K562 (cell line): ENCODE data around the gene HTR6. TPM values are rescaled to one million over a fixed set of nuclear protein-coding genes. Genes with fewer than 3 reads are reported as not detected.

Source experiments
- ATAC-seq: fragments of 200-7000 bp; cut with Tn5 transposase; 3 replicates; pipeline ENCODE4 v1.9.1; 2020; ENCODE audit warnings: moderate library complexity
- BruUV-seq: library from RNA; stranded (reverse); fragments of 400-500 nt; replicated peaks from 2 replicates; lab custom pipeline; 2021; lab: Mats Ljungman, UMichigan
- CTCF ChIA-PET: fragments of 300-600 bp; formaldehyde crosslinking; extraction: SDS; loops from one replicate; lab custom pipeline; 2021; ENCODE audit warnings: low intra/inter-chr PET ratio; lab: Yijun Ruan, JAX
- POLR2A ChIA-PET: fragments of 300-600, 350-650 bp; sonication (Branson Sonifier 250); formaldehyde crosslinking; extraction: SDS; loops from one replicate; lab custom pipeline; 2021; ENCODE audit warnings: antibody characterized with exemption, inconsistent platforms; lab: Yijun Ruan, JAX
- DNase-seq, 4 experiments: peaks; one replicate each; pipeline versions ENCODE4 v3.0.0 to v3.0.0-alpha.2; 2011 to 2018; ENCODE audit warnings: low spot score in 3 of 4, mixed read lengths in 3 of 4; ENCODE audit errors: extremely low read depth in 1 of 4
- FAIRE-seq: peaks from 2 replicates; lab custom pipeline; 2011; peaks lifted over from hg19 to GRCh38; lab: Jason Lieb, UNC
- H2AFZ ChIP-seq: 2 replicates; pipeline ENCODE4 v1.6.0; 2011; ENCODE audit warnings: low read depth, low read length, control low read depth, inconsistent platforms
- H3K27ac ChIP-seq: fragments of 200-600 bp; 3 replicates; pipeline ENCODE4 v1.8.0; 2011; ENCODE audit warnings: low read depth, mild to moderate bottlenecking, control low read depth, inconsistent platforms, low read length, moderate library complexity, mixed read lengths; ENCODE audit errors: extremely low read depth
- H3K27me3 ChIP-seq, 2 experiments: fragments of 300-600 bp in 1 of 2; 2 replicates in 1 of 2; 3 replicates in 1 of 2; pipeline versions ENCODE4 v1.6.0 to v1.8.0; 2011; ENCODE audit warnings: inconsistent platforms in 2 of 2, low read length in 2 of 2, mild to moderate bottlenecking in 1 of 2, mixed read lengths in 1 of 2, moderate library complexity in 1 of 2; ENCODE audit not compliant: control insufficient read depth in 2 of 2, insufficient read depth in 2 of 2
- H3K36me3 ChIP-seq: fragments of 300-600 bp; 3 replicates; pipeline ENCODE4 v1.8.0; 2011; ENCODE audit warnings: mild to moderate bottlenecking, low read length, inconsistent platforms; ENCODE audit not compliant: control insufficient read depth, insufficient read depth
- H3K4me1 ChIP-seq, 2 experiments: fragments of 200-600 bp in 1 of 2; replicated peaks in 1 of 2; 2 replicates in 1 of 2; 3 replicates in 1 of 2; pipeline versions ENCODE4 v1.5.1 to v1.8.0; 2011; ENCODE audit warnings: inconsistent platforms in 2 of 2, low read length in 2 of 2, mild to moderate bottlenecking in 1 of 2, mixed read lengths in 1 of 2, moderate library complexity in 1 of 2; ENCODE audit not compliant: control insufficient read depth in 2 of 2, insufficient read depth in 2 of 2
- H3K4me2 ChIP-seq: 2 replicates; pipeline ENCODE4 v1.6.1; 2011; ENCODE audit warnings: low read length, control low read depth, inconsistent platforms, mixed read lengths; ENCODE audit not compliant: insufficient read depth
- H3K4me3 ChIP-seq: fragments of 200-600 bp; sonication (generic), shearing (Covaris generic); 2 replicates; pipeline ENCODE4 v1.5.1; 2016; ENCODE audit warnings: control low read depth, inconsistent platforms
- H3K79me2 ChIP-seq: fragments of 200-600 bp; 3 replicates; pipeline ENCODE4 v1.8.0; 2011; ENCODE audit warnings: low read length, inconsistent platforms; ENCODE audit not compliant: control insufficient read depth, insufficient read depth
- H3K9ac ChIP-seq, 2 experiments: 2 replicates each; pipeline versions ENCODE4 v1.6.0 to v1.6.1; 2011; ENCODE audit warnings: low read depth in 2 of 2, low read length in 2 of 2, control low read depth in 1 of 2, inconsistent platforms in 1 of 2, mild to moderate bottlenecking in 1 of 2, mixed read lengths in 1 of 2; ENCODE audit not compliant: insufficient read depth in 1 of 2
- H3K9me1 ChIP-seq: one replicate; pipeline ENCODE4 v1.6.0; 2011; ENCODE audit warnings: inconsistent platforms, mild to moderate bottlenecking, low read length, moderate library complexity; ENCODE audit not compliant: control insufficient read depth, insufficient read depth
- H3K9me3 ChIP-seq: replicated peaks from 2 replicates; pipeline ENCODE4 v1.5.1; 2011; ENCODE audit warnings: low read depth, low read length, inconsistent platforms; ENCODE audit not compliant: control insufficient read depth, insufficient read depth
- H4K20me1 ChIP-seq: replicated peaks from 2 replicates; pipeline ENCODE4 v1.6.1; 2011; ENCODE audit warnings: low read length, inconsistent platforms, mixed read lengths; ENCODE audit not compliant: control insufficient read depth, insufficient read depth
- FOXA1 ChIP-seq: fragments of 450-650 bp; IDR thresholded peaks from 2 replicates; pipeline ENCODE4 v1.6.1; 2016; ENCODE audit warnings: mild to moderate bottlenecking, borderline replicate concordance
- JUN ChIP-seq, 2 experiments: sonication (generic) in 1 of 2; formaldehyde crosslinking in 1 of 2; IDR thresholded peaks; 2 replicates each; pipeline versions ENCODE4 v1.6.1 to v1.8.0; 2012 to 2022; ENCODE audit warnings: borderline replicate concordance in 2 of 2, mild to moderate bottlenecking in 2 of 2, improper control_type of control experiment in 1 of 2, low read depth in 1 of 2, low read length in 1 of 2, missing genetic modification reagents in 1 of 2
- PTTG1 ChIP-seq: fragments of 450-650 bp; IDR thresholded peaks from 2 replicates; pipeline ENCODE4 v1.6.1; 2016; ENCODE audit warnings: low read depth, mild to moderate bottlenecking, missing genetic modification characterization, missing compliant biosample characterization
- RBM25 ChIP-seq: fragments of 200-400 bp; formaldehyde crosslinking; IDR thresholded peaks from 2 replicates; pipeline ENCODE4 v1.6.1; 2018; ENCODE audit warnings: low read length, low read depth, moderate library complexity; ENCODE audit not compliant: severe bottlenecking
- RBM39 ChIP-seq: fragments of 200-400 bp; formaldehyde crosslinking; optimal IDR thresholded peaks from 2 replicates; pipeline ENCODE3; 2018; ENCODE audit warnings: low read depth, low read length
- SETDB1 ChIP-seq: IDR thresholded peaks from one replicate; pipeline ENCODE4 v1.6.1; 2012; ENCODE audit warnings: low read length, control low read depth, inconsistent platforms
- SLC30A9 ChIP-seq: fragments of 250-450 bp; sonication (Bioruptor Pico); IDR thresholded peaks from 2 replicates; pipeline ENCODE4 v1.8.0; 2022; ENCODE audit warnings: mild to moderate bottlenecking, moderate library complexity
- TBP ChIP-seq: optimal IDR thresholded peaks from 2 replicates; pipeline ENCODE3; 2011; ENCODE audit warnings: low read depth, low read length, improper control_type of control experiment
- WGBS: fragments of 100-300 bp; shearing (Covaris generic); methylation state at CpG from one replicate; pipeline ENCODE4 v1.1.6; 2016; ENCODE audit warnings: low coverage, mixed read lengths; ENCODE audit not compliant: insufficient coverage; ENCODE audit errors: missing lambda C conversion rate; 5-methylcytosine and 5-hydroxymethylcytosine counted together
- in situ Hi-C: fragments of 300-500 bp; cut with MboI; formaldehyde crosslinking; loops from 4 replicates; pipeline ENCODE4 v1.15.0; 2018; ENCODE audit warnings: inconsistent platforms, mixed read lengths
- intact Hi-C: fragments of 100-400 bp; cut with micrococcal nuclease; formaldehyde crosslinking; loops from 2 replicates; pipeline ENCODE4 v1.14.2; 2022
- polyA plus RNA-seq, 8 experiments: library from polyadenylated mRNA; depleted of rRNA in 4 of 8; stranded (reverse) in 5 of 8; unstranded in 3 of 8; fragments of >200 nt; fragmentation: Nextera tagmentation in 2 of 8; fragmentation: Illumina TruSeq in 1 of 8; extraction: Ambion mirVana in 2 of 8; extraction: Trizol in 1 of 8; gene quantifications; 2 replicates each; pipeline versions ENCODE4 v1.2.1 to v1.2.3, GENCODE V29; 2011 to 2014; ENCODE audit warnings: inconsistent platforms in 1 of 8, missing spikeins in 1 of 8
- total RNA-seq, 7 experiments: library from RNA; depleted of rRNA in 6 of 7; stranded (reverse); fragments of >200 nt in 6 of 7; fragmentation: Illumina TruSeq in 2 of 7; extraction: Trizol in 2 of 7; gene quantifications; 2 replicates each; pipeline versions ENCODE4 v1.2.1 to v1.2.3, GENCODE V29; 2011 to 2021; ENCODE audit warnings: low replicate concordance in 1 of 7
- TF ChIP-seq, protein P1 (sequence below): sonication (generic); formaldehyde crosslinking; IDR thresholded peaks from 2 replicates; pipeline ENCODE4 v1.5.0; 2020; ENCODE audit warnings: missing genetic modification reagents

Gene HTR6
- total and polyA plus RNA-seq, 9 of the 15 experiments (the other 6 are each of a cell fraction or from before 2014, with no cell fraction given): not detected

DNA sequence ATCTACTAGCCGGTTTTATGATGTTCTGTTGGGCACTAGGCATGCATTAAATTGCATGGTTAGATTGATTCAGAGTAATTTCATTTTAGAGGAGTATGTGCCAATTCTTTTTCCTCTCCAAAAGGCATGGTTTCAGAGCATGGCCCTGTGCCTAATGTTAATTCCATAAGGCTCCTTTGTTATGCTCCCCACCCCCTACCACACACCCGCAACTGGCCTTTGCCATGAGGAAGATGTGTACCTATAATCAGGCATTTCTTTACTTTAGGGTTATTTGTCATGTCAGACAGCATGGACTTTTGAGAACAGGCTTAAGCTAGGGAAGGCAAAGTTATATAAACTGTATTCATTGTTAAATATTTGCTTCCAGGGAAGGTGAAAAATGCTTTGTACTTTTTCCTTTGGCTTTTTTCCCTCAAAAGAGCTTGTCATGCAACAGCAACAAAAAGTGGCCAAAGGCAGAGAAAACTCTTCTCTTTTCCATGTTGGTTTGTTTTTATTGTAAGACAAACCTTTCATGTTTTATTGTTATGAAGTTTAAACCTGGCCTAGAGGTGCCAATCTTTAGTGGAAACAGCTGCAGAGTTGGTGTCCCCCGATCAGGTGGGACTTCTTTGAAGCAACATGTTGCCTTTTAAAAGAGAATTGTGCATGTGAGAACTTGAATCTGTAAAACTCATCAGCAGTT, 44.8 kb upstream of the HTR6 start:
- no peaks in the 10 kb centered on the region for H3K9me3 ChIP-seq
- WGBS: 80% methylated on average over 3 of the region's 3 CpGs
- no peak overlapping the region for H3K4me3 ChIP-seq
- TF ChIP-seq PTTG1 (tag) (no peak), SETDB1 (no peak), SLC30A9 (CRISPR knock-in tag) (no peak), RBM39 (no peak), TBP (no peak), RBM25 (no peak), JUN (IDR thresholded peaks at IDR 0.05; ENCODE audit: borderline replicate concordance, low read depth, low read length) (no peak), JUN (CRISPR knock-in tag; IDR thresholded peaks at IDR 0.05; ENCODE audit: borderline replicate concordance) (no peak), FOXA1 (no peak)
- TF ChIP-seq, protein P1, sequence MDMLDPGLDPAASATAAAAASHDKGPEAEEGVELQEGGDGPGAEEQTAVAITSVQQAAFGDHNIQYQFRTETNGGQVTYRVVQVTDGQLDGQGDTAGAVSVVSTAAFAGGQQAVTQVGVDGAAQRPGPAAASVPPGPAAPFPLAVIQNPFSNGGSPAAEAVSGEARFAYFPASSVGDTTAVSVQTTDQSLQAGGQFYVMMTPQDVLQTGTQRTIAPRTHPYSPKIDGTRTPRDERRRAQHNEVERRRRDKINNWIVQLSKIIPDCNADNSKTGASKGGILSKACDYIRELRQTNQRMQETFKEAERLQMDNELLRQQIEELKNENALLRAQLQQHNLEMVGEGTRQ (CRISPR knock-in tag): no peak
- intact Hi-C loops: no loop called here
- in situ Hi-C loops: no loop called here
- H4K20me1 ChIP-seq: 0 out of 2 replicates have a peak, but pooled peaks cover 7% of the 10 kb centered on the region
- no peaks in the 10 kb centered on the region; a peak in 1 of 5 replicates for H3K4me1 ChIP-seq
- no peaks in the 10 kb centered on the region for H3K27me3 ChIP-seq
- CTCF ChIA-PET: no interaction called here
- no peak for DNase-seq
- no peak overlapping the region for H3K27ac ChIP-seq
- ATAC-seq: no peak
- H3K36me3 ChIP-seq: peaks cover 67% of the 10 kb centered on the region
- H3K4me2 ChIP-seq: no peak overlapping the region
- POLR2A ChIA-PET: interaction anchor here (0.6 to 2.0 kb wide), 5 partner anchors 9 to 553 kb away, joined by 3 to 8 read pairs (median 4); no protein-coding TSS in a partner anchor
- no peak for FAIRE-seq
- no peak overlapping the region for H2AFZ ChIP-seq
- H3K9me1 ChIP-seq: no peaks in the 10 kb centered on the region
- peaks cover 68% of the 10 kb centered on the region for H3K79me2 ChIP-seq
- H3K9ac ChIP-seq: no peak overlapping the region
- BruUV-seq: no TSS peak
